K562 (cell line): Measurements from ENCODE around the gene AGPAT4. TPM values are rescaled to one million over a fixed set of nuclear protein-coding genes. Genes with fewer than 3 reads are reported as not detected.

ENCODE experiments used
- ATF7 ChIP-seq: fragments of 450-650 bp; IDR thresholded peaks from 2 replicates; pipeline ENCODE4 v1.7.1; 2014; ENCODE audit warnings: mild to moderate bottlenecking, moderate library complexity
- CBX3 ChIP-seq, 2 experiments: IDR thresholded peaks; 1 replicate in 1 of 2; 2 replicates in 1 of 2; pipeline ENCODE4 v1.6.1; 2012; ENCODE audit warnings: inconsistent platforms in 2 of 2, low read length in 2 of 2, borderline replicate concordance in 1 of 2, control low read depth in 1 of 2
- DACH1 ChIP-seq: fragments of 450-650 bp; IDR thresholded peaks from 2 replicates; pipeline ENCODE4 v1.6.1; 2018; ENCODE audit not compliant: partially characterized antibody
- FOS ChIP-seq: IDR thresholded peaks from 3 replicates; pipeline ENCODE4 v1.6.1; 2011; ENCODE audit not compliant: insufficient read length; ENCODE audit errors: extremely low read depth
- GTF2E2 ChIP-seq: fragments of 200-800 bp; sonication (Bioruptor generic); IDR thresholded peaks from 2 replicates; pipeline ENCODE4 v1.6.1; 2016; ENCODE audit warnings: missing genetic modification characterization, missing compliant biosample characterization
- HOMEZ ChIP-seq: fragments of 250-450 bp; sonication (Bioruptor Pico); IDR thresholded peaks from 2 replicates; pipeline ENCODE4 v1.4.0; 2020; ENCODE audit warnings: mild to moderate bottlenecking, moderate library complexity
- KLF16 ChIP-seq: IDR thresholded peaks from 2 replicates; pipeline ENCODE4 v1.6.1; 2016; ENCODE audit warnings: antibody characterized with exemption
- MCM5 ChIP-seq: fragments of 450-650 bp; IDR thresholded peaks from 2 replicates; pipeline ENCODE4 v1.6.1; 2016; ENCODE audit warnings: low read depth
- MYC ChIP-seq, 2 experiments: fragments of 250-450 bp in 1 of 2; sonication (Bioruptor Pico) in 1 of 2; IDR thresholded peaks; 2 replicates each; pipeline versions ENCODE4 v1.5.1 to v1.6.1; 2012 to 2021; ENCODE audit warnings: low read depth in 2 of 2, borderline replicate concordance in 1 of 2, improper control_type of control experiment in 1 of 2, low read length in 1 of 2, mild to moderate bottlenecking in 1 of 2, moderate library complexity in 1 of 2
- NCOR1 ChIP-seq: fragments of 450-650 bp; IDR thresholded peaks from 2 replicates; pipeline ENCODE4 v1.6.1; 2016; ENCODE audit warnings: mild to moderate bottlenecking, moderate library complexity
- NKRF ChIP-seq: fragments of 450-650 bp; IDR thresholded peaks from 2 replicates; pipeline ENCODE4 v1.6.1; 2016; ENCODE audit warnings: borderline replicate concordance
- PTBP1 ChIP-seq: fragments of 200-400 bp; formaldehyde crosslinking; IDR thresholded peaks from 2 replicates; pipeline ENCODE4 v1.6.1; 2017; ENCODE audit warnings: low read depth, low read length
- TEAD2 ChIP-seq: fragments of 450-650 bp; IDR thresholded peaks from 2 replicates; pipeline ENCODE4 v1.6.1; 2016; ENCODE audit warnings: missing genetic modification characterization, control low read depth, missing compliant biosample characterization
- THAP12 ChIP-seq: fragments of 250-450 bp; sonication (Bioruptor Pico); IDR thresholded peaks from 2 replicates; pipeline ENCODE4 v1.9.0; 2021; ENCODE audit warnings: mild to moderate bottlenecking, inconsistent platforms
- ZBTB34 ChIP-seq: fragments of 250-450 bp; sonication (Bioruptor Pico); IDR thresholded peaks from 2 replicates; pipeline ENCODE4 v1.8.0; 2021; ENCODE audit warnings: mild to moderate bottlenecking, moderate library complexity
- ZBTB5 ChIP-seq: fragments of 450-650 bp; IDR thresholded peaks from 2 replicates; pipeline ENCODE4 v1.6.1; 2017; ENCODE audit warnings: antibody characterized with exemption
- ZNF217 ChIP-seq: sonication (generic); formaldehyde crosslinking; IDR thresholded peaks from 2 replicates; pipeline ENCODE4 v1.8.0; 2022; ENCODE audit warnings: mild to moderate bottlenecking, missing genetic modification reagents
- ZNF583 ChIP-seq: fragments of 250-450 bp; sonication (Bioruptor Pico); IDR thresholded peaks from 2 replicates; pipeline ENCODE4 v1.4.0; 2020
- ZNF778 ChIP-seq: fragments of 450-650 bp; formaldehyde crosslinking; IDR thresholded peaks from 2 replicates; pipeline ENCODE4 v1.4.0; 2020; ENCODE audit warnings: mild to moderate bottlenecking, moderate library complexity
- polyA plus RNA-seq, 8 experiments: library from polyadenylated mRNA; depleted of rRNA in 4 of 8; stranded (reverse) in 5 of 8; unstranded in 3 of 8; fragments of >200 nt; fragmentation: Nextera tagmentation in 2 of 8; fragmentation: Illumina TruSeq in 1 of 8; extraction: Ambion mirVana in 2 of 8; extraction: Trizol in 1 of 8; gene quantifications; 2 replicates each; pipeline versions ENCODE4 v1.2.1 to v1.2.3, GENCODE V29; 2011 to 2014; ENCODE audit warnings: inconsistent platforms in 1 of 8, missing spikeins in 1 of 8
- total RNA-seq, 7 experiments: library from RNA; depleted of rRNA in 6 of 7; stranded (reverse); fragments of >200 nt in 6 of 7; fragmentation: Illumina TruSeq in 2 of 7; extraction: Trizol in 2 of 7; gene quantifications; 2 replicates each; pipeline versions ENCODE4 v1.2.1 to v1.2.3, GENCODE V29; 2011 to 2021; ENCODE audit warnings: low replicate concordance in 1 of 7

The AGPAT4 gene
- total and polyA plus RNA-seq, 9 of the 15 experiments (the other 6 are each of a cell fraction or from before 2014, with no cell fraction given) = 2.2 to 15.0 (median 5.7) TPM

- TF ChIP-seq THAP12 (no peak), FOS (peak; percentile 31), MYC (IDR thresholded peaks at IDR 0.05; ENCODE audit: low read depth, low read length) (no peak), MYC (CRISPR knock-in tag; IDR thresholded peaks at IDR 0.05; ENCODE audit: borderline replicate concordance, low read depth) (no peak), ZNF778 (CRISPR knock-in tag) (no peak), MCM5 (no peak), KLF16 (no peak), ZNF217 (CRISPR knock-in tag) (no peak), ZBTB34 (CRISPR knock-in tag) (no peak), PTBP1 (no peak), TEAD2 (tag) (no peak), ZNF583 (no peak), ATF7 (0 out of 2 replicates have a peak, but pooled peaks have one; percentile 63), NCOR1 (peak; percentile 29; the same call in 1 of the 2 replicates), DACH1 (no peak), HOMEZ (CRISPR knock-in tag) (no peak), ZBTB5 (no peak), GTF2E2 (tag) (no peak), CBX3 (IDR thresholded peaks at IDR 0.05; ENCODE audit: borderline replicate concordance in 1 of 2, low read length in 2 of 2) (no peak; a peak in 1 of 3 replicates), NKRF (no peak)
Measured at GRCh38 chr6:161228921-161229591, 44.8 kb downstream of the AGPAT4 start (continued).
